T1000 (cell line): ENCODE measurements around the gene PPP1R18.
A peak's percentile ranks its signal among the peaks of the same experiment; 100 is the strongest.
"Not testable (repeated sequence)": the region's sequence is repeated elsewhere in the genome, so short reads cannot be mapped to it uniquely, and the experiment has no call there.

ENCODE experiments used
- DNase-seq: peaks from one replicate; lab custom pipeline; 2025; ENCODE audit warnings: mixed read lengths; lab: John Stamatoyannopoulos, UW

The PPP1R18 gene

DNA sequence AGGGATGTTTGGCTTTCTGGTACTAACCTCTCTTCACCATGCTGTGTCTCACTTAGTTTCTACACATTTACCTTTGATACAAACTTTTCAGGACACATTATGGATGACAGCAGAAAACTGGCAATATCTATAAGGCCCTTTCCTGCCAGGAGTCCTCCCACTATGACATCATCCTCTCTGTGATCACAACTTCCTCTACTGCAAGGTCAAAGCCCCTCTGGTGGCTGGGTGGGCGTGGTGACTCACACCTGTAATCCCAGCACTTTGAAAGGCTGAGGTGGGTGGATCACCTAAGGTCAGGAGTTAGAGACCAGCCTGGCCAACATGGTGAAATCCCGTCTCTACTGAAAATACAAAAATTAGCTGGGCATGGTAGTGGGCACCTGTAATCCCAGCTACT is 20.1 kb downstream of the PPP1R18 start:
- not testable (repeated sequence) for DNase-seq

DNA sequence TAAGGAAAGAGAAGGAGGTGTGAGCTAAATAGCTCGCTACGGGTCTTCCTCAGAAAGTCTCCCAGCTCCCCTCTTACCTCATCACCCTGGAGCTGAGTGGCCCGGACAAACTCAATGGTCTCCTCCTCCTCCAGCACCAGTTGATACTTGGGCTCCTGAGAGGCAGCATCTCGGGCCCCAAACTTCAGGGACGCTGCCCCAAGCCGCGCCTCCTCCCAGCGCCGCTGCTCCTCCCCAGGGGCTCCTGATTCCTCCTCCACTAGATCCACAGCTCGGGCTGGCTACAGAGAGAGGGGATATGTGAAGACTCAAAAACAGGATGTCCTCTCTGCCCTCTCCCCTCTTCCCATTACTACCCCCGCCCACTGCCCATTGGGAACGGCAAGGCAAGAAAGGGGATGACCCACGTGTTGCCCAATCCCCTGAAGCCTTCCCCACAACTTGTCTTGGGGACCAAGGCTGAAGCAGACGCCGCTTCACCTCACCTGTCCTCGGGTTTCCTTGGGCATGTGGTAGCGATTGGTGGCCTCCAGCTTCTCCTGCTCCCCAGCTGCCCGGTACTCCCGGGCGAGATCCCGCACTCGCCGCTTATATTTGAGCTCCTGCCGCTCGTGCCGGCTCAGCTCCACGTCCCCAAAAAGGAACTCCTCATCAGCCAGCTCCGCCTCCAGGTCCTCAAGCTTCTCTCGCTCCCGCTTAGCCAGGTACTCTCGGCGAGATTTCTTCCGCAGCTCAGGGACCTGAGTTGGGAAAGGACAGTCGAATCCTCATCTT is 21.3 kb downstream of the PPP1R18 start:
- DNase-seq: no peak

DNA sequence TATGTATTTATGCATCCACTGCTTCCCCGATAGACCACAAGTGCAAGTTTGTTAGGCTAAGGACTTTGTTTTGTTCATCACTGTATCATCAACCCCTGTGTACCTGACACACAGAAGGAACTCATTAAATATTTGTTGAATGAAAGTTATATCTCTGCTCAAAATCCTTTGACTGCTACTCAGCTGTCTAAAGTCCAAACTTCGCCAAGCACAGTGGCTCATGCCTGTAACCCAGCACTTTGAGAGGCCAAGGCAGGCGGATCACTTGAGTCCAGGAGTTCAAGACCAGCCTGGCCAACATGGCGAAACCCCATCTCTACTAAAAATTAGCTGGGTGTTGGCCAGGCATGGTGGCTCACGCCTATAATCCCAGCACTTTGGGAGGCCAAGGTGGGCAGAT is 28.5 kb downstream of the PPP1R18 start:
- DNase-seq: not testable (repeated sequence)

DNA sequence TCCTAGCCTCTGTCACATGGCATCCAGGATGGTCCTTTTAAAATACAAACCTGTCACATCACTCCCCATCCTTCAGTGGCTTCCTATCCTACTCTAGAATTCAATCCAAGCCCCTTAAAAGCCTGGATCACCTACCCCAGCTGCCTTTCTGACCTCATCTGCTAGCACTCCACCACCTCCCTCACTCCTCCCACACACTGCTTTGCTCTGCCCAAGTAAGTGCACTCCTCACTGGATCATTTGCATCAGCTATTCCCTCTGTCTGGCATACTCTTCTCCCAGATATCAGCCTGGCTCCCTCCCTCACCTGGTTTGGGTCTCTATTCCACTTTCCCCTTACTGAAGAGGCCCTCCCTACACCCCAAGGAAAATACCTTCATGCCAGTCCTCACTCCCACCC is 29.0 kb downstream of the PPP1R18 start:
- DNase-seq: no peak

DNA sequence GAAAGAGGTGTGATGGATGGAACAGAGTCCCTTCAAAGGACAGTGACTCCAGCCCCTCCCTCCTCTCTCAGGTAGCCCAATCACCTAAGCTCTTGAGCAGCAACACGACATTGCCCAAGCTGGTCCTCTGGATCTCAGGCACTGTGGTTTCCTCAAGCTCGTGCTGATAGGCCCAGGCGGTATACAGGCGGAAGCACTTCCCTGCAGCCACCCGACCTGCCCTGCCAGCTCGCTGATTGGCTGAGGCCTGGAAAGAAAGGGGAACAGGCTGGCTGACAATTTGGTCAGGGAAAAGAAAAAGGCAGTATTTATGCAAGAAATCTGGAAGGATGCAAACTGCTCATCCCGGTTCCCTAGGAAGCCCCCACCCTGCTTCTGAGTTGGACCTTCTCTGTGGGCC is 29.9 kb downstream of the PPP1R18 start:
- no peak for DNase-seq

DNA sequence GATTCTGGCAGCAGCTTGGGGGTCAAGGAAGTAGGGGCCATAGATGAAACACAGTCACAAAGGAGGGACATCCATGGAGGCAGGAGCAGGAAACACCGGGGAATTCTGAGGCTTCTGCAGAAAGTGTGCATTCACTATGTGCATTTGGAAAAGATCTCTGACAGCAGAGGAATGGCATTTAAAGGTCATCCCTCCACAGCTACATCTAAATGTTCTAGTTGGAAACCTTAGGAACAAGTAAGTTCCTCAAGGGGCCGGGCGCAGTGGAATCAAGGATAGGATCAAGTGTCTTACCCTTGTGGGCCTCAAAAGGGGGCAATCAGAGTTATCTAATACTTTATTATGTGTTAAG is 30.7 kb downstream of the PPP1R18 start:
- no peak for DNase-seq

DNA sequence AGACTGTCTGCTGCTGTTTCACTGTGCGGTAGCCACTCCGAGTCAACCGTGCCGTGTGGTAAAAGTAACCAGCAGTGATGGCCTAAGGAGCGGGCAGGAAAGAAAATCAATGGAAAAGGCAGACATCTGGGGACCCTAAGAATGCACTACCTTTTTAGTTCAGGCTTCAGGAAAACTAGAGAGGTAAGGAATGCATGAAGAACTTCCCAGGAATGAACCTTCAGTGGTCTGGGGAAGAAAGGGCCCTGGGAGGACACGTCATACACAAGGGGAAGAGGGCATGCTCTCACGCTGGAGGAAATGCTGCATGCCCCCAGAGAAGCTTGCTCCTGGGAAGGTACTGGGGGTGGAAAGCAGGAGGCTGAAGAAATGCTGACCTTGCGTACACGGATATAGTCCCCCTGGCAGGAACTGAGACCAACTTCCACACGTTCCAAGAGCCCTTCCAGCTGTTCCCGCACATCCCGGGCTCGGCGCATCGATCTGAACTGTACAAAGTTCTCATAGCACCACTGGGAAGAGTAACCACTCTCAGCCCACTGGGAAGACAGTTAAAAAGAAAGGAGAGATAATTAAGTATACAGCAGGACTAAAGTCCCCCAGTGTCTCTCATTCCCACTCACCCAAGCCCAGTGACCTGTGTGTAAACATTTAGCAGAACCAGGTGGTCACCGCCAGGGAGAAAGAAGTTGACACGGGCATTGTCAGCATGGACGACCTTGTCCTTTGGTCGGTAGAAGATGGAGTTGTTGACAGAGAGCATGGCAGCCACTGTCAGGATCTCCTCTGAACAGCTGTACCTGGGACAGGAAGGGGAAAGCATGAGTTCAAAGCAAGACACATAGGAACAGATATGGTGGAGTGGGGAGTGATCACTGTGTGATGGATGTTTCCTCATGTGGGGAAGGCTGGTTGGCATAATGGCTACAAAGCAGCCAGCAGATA is 31.4 kb downstream of the PPP1R18 start:
- no peak for DNase-seq

DNA sequence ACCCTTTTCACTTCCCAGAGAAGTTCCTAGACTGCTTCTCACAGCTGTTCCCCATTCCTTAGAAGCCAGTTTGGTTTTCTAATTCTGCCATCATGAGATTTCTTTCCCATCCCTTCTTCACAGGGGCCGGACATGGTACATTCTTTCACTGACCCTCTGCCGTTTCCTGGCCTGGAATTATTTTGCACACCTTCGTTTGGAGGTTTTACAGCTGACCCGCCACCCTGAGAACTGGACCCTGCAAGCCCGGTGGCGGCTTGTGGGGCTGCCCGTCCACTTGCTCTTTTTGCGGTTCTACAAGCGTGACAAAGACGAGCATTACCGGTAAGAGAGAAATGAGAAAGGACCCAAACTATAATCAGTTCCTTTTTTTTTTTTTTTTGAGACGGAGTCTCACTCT is 35.3 kb downstream of the PPP1R18 start:
- DNase-seq: no peak

DNA sequence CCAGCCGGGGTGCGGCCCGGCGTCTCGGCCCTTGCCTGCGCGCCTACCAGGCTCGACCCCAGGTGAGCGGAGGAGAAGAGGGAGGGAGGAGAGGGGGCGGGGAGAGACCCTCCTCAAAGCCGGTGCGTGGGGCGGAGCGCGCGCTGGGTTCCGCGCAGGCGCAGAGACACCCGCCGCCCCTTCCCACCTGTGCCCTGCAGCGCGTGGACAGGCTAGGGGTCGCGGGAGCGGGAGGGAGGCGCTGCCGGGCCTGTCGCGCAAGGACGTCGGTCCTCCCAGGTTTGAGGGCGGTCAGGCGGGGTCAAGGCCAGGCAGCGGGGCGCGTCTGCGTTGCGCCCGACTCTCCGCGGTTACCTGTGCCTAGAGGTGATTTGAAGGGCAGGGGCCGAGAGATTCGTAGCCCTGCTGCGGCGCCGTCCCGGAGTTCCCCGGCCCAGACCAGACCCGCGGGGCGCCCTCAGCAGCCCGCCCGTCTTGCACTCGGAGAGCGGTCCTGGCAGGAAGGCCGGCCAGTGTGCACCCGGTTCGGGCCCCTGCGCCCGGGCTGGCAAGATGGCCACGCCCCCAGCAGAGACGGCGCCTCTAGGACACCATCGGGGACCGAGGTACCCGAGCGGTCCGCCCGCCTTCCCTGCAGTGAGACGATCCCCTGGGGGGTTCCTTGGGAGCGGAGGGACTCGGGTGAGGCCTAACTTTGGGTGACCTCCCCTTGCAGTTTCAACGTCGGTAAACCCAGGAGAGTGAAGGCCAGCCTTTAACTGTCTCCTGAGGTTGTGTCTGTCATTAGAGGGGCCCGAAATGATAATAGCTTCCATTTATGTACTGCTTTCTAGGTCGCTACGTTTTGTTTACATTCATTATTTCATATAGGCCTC is 39.0 kb downstream of the PPP1R18 start:
- DNase-seq: peak; percentile 69

DNA sequence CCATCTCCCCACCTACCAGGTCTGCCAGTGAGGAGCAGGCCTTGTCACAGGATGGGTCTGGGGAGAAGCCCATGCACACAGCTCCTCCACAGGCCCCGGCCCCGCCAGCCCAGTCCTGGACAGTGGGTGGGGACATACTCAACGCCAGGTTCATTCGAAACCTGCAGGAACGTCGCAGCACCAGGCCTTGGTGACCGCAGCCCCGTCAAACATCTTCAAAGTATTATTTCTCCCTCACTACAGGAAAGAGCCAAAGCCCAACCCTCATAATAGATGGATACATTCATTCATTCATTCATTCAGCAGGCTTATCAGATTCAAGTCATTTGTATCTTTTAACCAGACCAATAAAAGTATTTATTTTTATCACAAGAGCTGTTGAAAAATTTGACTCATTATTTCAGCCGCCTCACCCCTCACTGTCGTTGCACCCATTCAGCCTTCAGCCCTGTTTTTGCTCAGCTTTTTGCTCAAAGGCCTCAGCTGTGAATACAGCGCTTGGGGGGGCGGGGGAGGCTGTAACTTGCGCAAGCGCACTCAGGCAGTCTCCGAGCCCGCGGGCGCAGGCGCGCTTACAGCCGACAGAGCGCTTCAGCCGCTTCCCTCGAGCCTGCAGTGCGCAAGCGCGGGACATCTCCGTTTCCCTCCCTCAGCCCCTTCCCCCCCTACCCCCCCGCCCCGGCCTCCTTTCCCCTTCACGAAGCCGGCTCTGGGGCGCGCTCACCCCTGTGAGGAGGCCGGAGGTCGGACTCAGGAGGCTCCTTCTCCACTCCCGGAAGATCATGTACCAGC is 39.8 kb downstream of the PPP1R18 start, which contains the start of gene C6orf136:
Gene C6orf136, plus strand, starts transcription at position 684 of the 792 bp plus-strand sequence. Its CDS starts 99 bp downstream, at position 783.
- peak; percentile 87 for DNase-seq

DNA sequence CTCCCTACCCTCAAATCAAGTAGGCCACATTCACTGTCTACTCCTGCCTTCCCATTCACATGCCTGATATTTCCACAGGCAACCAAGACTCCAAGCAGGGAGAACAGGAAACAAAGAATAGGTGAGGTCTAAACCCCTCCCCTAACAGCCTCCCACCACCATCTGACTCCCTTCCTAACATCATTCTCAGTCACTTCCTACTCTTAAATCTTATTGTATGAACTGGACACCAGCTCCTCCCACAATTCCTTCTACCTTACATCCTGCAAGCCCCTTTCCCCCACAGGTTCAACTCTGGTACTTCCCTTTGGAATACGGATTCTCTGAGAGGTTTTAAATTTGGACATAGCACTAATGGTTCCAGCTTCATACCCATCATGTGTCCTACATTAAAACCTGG is 40.5 kb downstream of the PPP1R18 start:
- no peak for DNase-seq

DNA sequence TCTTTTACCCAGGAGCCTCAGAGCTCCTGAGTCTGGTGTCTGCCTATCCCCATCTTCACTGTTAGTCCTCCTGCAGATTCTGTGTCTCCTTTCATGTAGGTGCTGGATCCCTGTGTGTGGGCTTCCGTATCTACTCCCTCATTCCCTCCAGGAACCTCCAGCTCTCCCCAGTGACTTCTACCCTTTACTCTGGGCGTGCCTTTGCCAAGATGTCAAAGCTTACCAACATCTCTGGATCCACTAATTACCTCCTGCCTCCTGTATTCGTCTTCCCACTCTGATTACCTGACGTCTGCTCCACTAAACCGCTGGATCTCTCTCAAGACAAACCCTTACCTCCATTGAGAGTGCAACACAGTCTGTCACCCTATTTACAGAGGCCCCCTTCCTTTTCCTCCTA is 41.7 kb downstream of the PPP1R18 start:
- no peak for DNase-seq

DNA sequence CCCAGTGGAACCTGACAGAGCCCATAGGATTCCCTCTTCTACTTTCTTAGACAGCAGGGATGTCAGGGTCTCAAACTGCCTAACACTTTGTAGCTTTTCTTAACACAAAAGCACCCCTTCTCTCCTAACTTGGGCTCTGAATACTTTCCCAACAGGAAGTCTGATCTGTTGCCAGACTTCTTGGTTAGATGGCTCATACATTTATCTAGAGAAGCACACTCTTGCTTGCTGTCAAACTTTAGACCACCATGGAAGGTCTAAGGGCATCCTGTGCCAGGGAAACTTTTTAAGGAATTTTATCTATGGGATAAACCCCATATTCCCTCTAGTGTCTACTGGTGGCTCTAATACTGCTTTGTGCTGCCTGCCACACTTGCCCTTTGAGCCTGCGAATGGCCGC is 42.8 kb downstream of the PPP1R18 start:
- DNase-seq: no peak

DNA sequence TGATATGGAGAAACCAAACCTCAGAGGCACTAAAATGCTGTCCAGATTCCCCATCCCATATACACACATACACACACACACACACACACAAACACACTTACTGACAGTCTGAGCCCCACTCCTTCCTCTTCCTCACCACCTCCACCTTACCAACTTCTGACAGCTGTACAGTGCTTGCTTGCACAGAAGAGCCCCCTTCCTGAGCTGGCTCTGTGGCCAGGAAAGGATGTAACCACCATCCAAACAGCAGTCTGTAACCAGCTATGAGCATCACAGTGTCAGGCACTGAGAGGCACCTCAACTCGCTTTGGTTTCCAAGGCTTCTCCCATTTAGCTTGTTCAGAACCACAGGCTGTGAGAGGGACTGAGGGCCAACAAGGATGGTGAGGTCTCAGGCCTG is 45.4 kb downstream of the PPP1R18 start:
- no peak for DNase-seq

DNA sequence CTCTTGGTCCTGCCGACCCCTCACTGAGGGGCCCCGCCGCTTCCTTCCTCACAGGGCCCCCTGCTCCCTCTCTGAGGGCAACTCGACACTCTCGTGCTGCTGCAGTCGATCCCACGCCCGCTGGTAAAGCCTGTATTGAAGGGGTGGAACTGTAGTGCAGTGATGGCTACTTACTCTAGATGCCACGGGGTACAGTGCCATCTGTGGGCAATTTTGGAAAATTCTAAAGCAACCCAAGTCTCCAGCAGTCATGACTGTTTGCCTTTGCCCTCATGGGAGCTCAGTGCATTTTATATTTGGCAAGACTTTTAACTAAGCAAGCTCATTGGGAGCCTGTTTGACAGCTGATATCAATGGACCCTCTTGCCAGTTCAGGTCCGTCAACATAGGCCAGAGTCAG is 46.0 kb downstream of the PPP1R18 start:
- DNase-seq: no peak

DNA sequence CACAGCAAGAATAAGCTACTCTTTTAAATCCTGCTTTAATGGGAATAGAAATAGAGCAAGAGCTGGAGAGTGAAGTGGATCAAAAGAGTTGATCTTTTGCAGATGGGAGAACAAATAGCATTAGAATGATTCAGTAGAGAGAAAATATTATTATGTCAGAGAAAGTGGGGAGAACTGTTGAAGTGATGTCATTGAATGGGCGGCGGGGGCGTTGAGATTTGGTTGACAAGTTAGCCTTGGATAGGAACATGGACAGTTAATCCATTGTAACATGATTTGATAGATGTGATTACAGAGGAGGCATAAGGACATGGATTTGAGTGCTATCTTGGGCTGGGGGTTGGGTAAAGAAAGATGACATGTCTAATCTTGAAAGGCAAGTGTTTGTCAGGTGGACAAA is 50.6 kb downstream of the PPP1R18 start:
- DNase-seq: no peak

DNA sequence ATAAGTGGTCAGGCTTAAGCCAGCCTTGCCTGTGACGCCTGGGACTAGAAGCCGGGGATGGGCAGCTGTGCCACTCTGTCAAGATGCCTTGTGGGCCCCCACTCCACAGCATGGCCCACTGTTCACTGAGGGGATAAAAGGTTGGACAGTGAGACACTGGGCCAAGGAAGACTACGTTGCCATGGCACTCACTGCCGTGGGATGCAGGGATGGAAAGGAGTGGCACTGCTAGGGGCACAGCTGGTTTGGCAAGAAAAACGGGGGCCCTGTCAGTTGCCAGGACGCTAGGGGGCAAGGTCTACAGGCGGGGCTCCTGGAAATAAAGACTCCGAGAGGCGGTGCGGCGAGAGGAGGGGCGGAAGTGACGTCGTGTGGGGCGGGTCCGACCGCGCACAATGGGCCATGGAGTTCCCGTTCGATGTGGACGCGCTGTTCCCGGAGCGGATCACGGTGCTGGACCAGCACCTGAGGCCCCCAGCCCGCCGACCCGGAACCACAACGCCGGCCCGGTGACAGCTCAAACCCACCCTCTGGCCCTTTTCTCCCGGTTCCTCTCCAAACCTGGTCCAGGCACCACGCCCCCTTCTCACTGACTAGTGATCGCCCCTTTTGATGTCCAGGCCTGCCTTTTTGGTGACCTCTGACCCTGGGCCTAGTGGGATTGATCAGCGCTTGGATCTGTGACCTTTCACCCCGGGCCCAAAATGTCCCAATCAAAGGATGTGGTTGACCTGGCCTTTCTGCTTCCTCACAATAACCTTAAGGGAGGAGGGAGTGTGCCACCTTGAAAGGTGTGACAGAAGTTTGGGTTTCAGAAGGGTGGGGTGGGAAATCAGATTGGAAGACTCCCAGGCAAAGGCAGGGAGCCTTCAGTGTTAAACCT is 59.7 kb downstream of the PPP1R18 start, which contains the start of gene ATAT1:
Gene ATAT1, plus strand, starts transcription at position 391 of the 883 bp plus-strand sequence.
- DNase-seq: peak; percentile 80
